ENCODE results near the gene SAFB2. TPM values are rescaled to one million over a fixed set of nuclear protein-coding genes. Genes with fewer than 3 reads are reported as not detected.

SAFB2 gene
- total RNA-seq, 4 donors from 2014 or later = 13.7 to 19.8 (median 18.4) TPM

DNA sequence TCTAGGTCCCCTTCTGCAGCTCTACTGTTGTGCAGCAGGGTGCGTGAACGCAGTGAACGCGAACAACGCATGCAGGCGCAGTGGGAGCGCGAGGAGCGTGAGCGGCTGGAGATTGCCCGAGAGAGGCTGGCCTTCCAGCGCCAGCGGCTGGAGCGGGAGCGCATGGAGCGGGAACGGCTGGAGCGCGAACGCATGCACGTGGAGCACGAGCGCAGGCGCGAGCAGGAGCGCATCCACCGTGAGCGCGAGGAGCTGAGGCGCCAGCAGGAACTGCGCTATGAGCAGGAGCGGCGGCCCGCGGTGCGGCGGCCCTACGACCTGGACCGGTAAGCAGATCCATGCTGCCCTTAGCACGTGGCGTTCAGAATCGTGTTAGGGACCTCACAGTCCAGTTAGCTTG, 38.9 kb upstream of the SAFB2 start:
- intact Hi-C loops (cut with DNase I; ENCODE audit: low total_unique reads) = no loop called here
- Histone ChIP-seq H3K9me3 (no peaks in the 10 kb centered on the region), H3K36me3 (peaks cover 3 to 100% of the 10 kb centered on the region in 2 donors), H3K4me3 (no peak overlapping the region), H3K27me3 (no peaks in the 10 kb centered on the region), H3K4me1 (peaks cover 0 to 9% of the 10 kb centered on the region in 2 donors), H3K27ac (no peak overlapping the region)
- in situ Hi-C loops (cut with MboI; ENCODE audit: low sequenced_read_pairs in 4 of 4) = no loop called here
- TF ChIP-seq, protein P1, sequence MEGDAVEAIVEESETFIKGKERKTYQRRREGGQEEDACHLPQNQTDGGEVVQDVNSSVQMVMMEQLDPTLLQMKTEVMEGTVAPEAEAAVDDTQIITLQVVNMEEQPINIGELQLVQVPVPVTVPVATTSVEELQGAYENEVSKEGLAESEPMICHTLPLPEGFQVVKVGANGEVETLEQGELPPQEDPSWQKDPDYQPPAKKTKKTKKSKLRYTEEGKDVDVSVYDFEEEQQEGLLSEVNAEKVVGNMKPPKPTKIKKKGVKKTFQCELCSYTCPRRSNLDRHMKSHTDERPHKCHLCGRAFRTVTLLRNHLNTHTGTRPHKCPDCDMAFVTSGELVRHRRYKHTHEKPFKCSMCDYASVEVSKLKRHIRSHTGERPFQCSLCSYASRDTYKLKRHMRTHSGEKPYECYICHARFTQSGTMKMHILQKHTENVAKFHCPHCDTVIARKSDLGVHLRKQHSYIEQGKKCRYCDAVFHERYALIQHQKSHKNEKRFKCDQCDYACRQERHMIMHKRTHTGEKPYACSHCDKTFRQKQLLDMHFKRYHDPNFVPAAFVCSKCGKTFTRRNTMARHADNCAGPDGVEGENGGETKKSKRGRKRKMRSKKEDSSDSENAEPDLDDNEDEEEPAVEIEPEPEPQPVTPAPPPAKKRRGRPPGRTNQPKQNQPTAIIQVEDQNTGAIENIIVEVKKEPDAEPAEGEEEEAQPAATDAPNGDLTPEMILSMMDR (IDR thresholded peaks at IDR 0.05 in 4 of 5, conservative IDR thresholded peaks at IDR 0.05 in 1 of 5) = no peak
- no peak for TF ChIP-seq POLR2A (IDR thresholded peaks at IDR 0.05)
- no peak for DNase-seq
- no peak for ATAC-seq

DNA sequence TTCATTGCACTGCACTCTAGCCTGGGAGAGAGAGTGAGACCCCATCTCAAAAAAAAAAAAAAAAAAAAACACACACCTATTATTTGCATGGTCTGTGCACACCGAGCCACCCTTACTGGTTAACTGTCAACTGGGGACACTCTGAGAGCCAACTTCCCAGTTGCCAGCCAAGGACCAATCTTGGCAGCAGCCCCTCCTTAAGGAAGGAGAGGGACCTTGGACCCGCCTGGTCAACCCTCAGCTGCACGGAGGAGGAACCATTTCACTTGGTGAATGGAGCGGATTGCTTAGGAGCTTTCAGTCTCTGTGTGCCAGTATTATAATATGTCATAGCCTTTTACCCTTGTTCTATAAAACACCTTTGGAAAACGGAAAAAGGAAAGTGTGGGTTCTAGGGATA, 32.8 kb upstream of the SAFB2 start:
- Histone ChIP-seq H3K27ac (no peak overlapping the region), H3K4me3 (no peak overlapping the region), H3K36me3 (peaks cover 0 to 100% of the 10 kb centered on the region in 2 donors), H3K9me3 (no peaks in the 10 kb centered on the region), H3K27me3 (no peaks in the 10 kb centered on the region), H3K4me1 (no peaks in the 10 kb centered on the region)
- intact Hi-C loops (cut with DNase I; ENCODE audit: low total_unique reads) (no loop called here), in situ Hi-C loops (cut with MboI; ENCODE audit: low sequenced_read_pairs in 4 of 4) (no loop called here)
- no peak for DNase-seq
- ATAC-seq = no peak
- TF ChIP-seq, protein P1 (IDR thresholded peaks at IDR 0.05 in 4 of 5, conservative IDR thresholded peaks at IDR 0.05 in 1 of 5) = no peak
- TF ChIP-seq POLR2A (IDR thresholded peaks at IDR 0.05) = no peak

DNA sequence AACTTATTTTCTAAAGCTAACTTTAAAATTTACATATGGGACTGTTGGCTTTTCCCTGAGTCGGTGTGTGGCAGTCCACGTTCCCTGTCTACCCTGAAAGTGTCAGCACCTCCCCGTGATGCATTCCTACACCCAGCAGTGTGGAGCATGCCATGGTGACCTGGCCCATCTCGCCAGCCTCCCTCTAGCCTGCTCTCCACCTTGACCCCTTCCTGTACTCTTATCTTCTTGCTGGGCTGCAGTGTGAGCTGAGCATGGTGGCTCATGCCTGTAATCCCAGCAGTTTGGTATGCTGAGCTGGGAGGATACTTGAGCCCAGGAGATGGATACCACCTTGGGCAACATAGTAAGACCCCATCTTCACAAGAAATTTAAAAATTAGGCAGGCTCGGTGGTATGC, 32.4 kb upstream of the SAFB2 start:
- intact Hi-C loops (cut with DNase I; ENCODE audit: low total_unique reads) = no loop called here
- ATAC-seq = no peak

DNA sequence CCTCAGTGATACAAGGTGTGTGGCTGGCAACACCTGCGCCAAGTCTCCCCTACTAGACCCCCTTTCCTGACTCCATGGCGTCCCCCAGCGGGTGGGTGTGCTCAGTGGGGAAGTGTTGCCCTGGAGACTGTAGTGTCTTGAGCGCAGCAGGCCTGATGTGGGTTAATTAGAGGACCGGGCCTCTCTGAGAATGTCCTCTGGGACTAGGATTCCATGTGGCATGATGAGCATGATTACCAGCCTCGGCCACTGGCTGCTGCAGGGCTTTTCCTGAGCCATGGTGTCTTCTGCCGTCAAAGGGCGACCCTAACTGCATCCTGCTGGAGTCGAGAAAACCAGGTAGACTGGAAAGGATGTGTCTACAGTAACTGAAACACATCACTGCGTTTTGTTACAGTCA, 29.7 kb upstream of the SAFB2 start:
- no peak for DNase-seq
- no peaks in the 10 kb centered on the region for H3K27me3 ChIP-seq
- H3K27ac ChIP-seq = no peak overlapping the region
- no peak overlapping the region for H3K4me3 ChIP-seq
- no peaks in the 10 kb centered on the region for H3K4me1 ChIP-seq
- in situ Hi-C loops (cut with MboI; ENCODE audit: low sequenced_read_pairs in 4 of 4) = no loop called here
- H3K9me3 ChIP-seq = no peaks in the 10 kb centered on the region
- TF ChIP-seq, protein P1 (IDR thresholded peaks at IDR 0.05 in 4 of 5, conservative IDR thresholded peaks at IDR 0.05 in 1 of 5) = no peak
- TF ChIP-seq POLR2A (IDR thresholded peaks at IDR 0.05) = no peak
- ATAC-seq = no peak
- intact Hi-C loops (cut with DNase I; ENCODE audit: low total_unique reads) = no loop called here
- peaks cover 0 to 92% of the 10 kb centered on the region in 2 donors for H3K36me3 ChIP-seq

More for the DNA sequence above, 32.4 kb upstream of the SAFB2 start:
- H3K9me3 ChIP-seq = no peaks in the 10 kb centered on the region
- no peak overlapping the region for H3K4me3 ChIP-seq
- peaks cover 0 to 100% of the 10 kb centered on the region in 2 donors for H3K36me3 ChIP-seq
- no peaks in the 10 kb centered on the region for H3K4me1 ChIP-seq
- TF ChIP-seq, protein P1 (IDR thresholded peaks at IDR 0.05 in 4 of 5, conservative IDR thresholded peaks at IDR 0.05 in 1 of 5) = no peak
- no peak for TF ChIP-seq POLR2A (IDR thresholded peaks at IDR 0.05)
- no peak for DNase-seq
- H3K27me3 ChIP-seq = no peaks in the 10 kb centered on the region
- in situ Hi-C loops (cut with MboI; ENCODE audit: low sequenced_read_pairs in 4 of 4) = no loop called here
- no peak overlapping the region for H3K27ac ChIP-seq

DNA sequence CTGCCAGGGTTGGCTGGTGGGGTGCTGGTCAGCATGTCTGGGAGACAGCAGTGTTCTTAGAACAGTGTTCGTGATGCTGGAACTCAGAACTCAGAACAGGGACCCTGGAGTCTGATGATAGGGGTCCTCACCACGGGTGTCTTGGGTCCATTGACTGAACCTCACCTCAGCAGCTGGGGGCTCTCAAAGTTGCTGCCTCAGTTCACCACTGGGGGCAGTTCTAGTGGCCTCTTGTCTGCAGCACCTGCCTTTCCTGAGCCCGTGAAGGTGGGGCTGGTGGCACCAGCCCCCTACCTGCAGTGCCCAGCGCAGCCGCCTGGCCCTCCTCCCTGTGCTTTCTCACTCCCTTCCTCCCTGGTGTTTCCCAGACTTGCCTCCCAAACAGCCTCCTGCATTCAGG, 28.8 kb upstream of the SAFB2 start:
- intact Hi-C loops (cut with DNase I; ENCODE audit: low total_unique reads) (no loop called here), in situ Hi-C loops (cut with MboI; ENCODE audit: low sequenced_read_pairs in 4 of 4) (no loop called here)
- Histone ChIP-seq H3K36me3 (peaks cover 0 to 92% of the 10 kb centered on the region in 2 donors), H3K4me3 (no peak overlapping the region), H3K4me1 (no peaks in the 10 kb centered on the region), H3K9me3 (no peaks in the 10 kb centered on the region), H3K27ac (no peak overlapping the region), H3K27me3 (no peaks in the 10 kb centered on the region)
- ATAC-seq = no peak
- no peak for DNase-seq
- TF ChIP-seq POLR2A (IDR thresholded peaks at IDR 0.05) = no peak
- TF ChIP-seq, protein P1 (IDR thresholded peaks at IDR 0.05 in 4 of 5, conservative IDR thresholded peaks at IDR 0.05 in 1 of 5) = no peak
